ENCODE data around the gene TRABD2A.

Gene TRABD2A

GRCh38 chr2:84849271-84849952 is 31.5 kb downstream of the TRABD2A start:
- no peak for DNase-seq

- DNase-seq: no peak
Measured at GRCh38 chr2:84847326-84848050, 33.4 kb downstream of the TRABD2A start.

- DNase-seq: no peak
Measured at GRCh38 chr2:84846741-84847142, 34.1 kb downstream of the TRABD2A start.

GRCh38 chr2:84846041-84846663 is 34.7 kb downstream of the TRABD2A start:
- no peak for DNase-seq

- DNase-seq: no peak
Measured at GRCh38 chr2:84844141-84844540, 36.7 kb downstream of the TRABD2A start.

- DNase-seq: no peak
Measured at GRCh38 chr2:84841577-84841976, 39.3 kb downstream of the TRABD2A start.

- no peak for DNase-seq
Measured at GRCh38 chr2:84840306-84840705, 40.6 kb downstream of the TRABD2A start.

GRCh38 chr2:84839851-84840250 is 41.0 kb downstream of the TRABD2A start:
- no peak for DNase-seq

- DNase-seq: no peak
Measured at GRCh38 chr2:84838434-84839145, 42.3 kb downstream of the TRABD2A start.

- no peak for DNase-seq
Measured at GRCh38 chr2:84836215-84836614, 44.7 kb downstream of the TRABD2A start.

GRCh38 chr2:84833481-84834150 is 47.3 kb downstream of the TRABD2A start:
- no peak for DNase-seq

GRCh38 chr2:84832772-84833461 is 48.0 kb downstream of the TRABD2A start:
- peak; percentile 58 to 65 for DNase-seq

- DNase-seq: no peak
Measured at GRCh38 chr2:84830758-84831500, 50.0 kb downstream of the TRABD2A start.

GRCh38 chr2:84830095-84830494 is 50.8 kb downstream of the TRABD2A start:
- DNase-seq: peak; percentile 80

- no peak for DNase-seq
Measured at GRCh38 chr2:84829693-84830092, 51.2 kb downstream of the TRABD2A start.

GRCh38 chr2:84827978-84828575 is 52.8 kb downstream of the TRABD2A start:
- no peak for DNase-seq

- no peak for DNase-seq
Measured at GRCh38 chr2:84823788-84824187, 57.1 kb downstream of the TRABD2A start.

- no peak for DNase-seq
Measured at GRCh38 chr2:84823229-84823628, 57.7 kb downstream of the TRABD2A start.

- no peak for DNase-seq
Measured at GRCh38 chr2:84821806-84822205, 59.1 kb downstream of the TRABD2A start.

- no peak for DNase-seq
Measured at GRCh38 chr2:84817239-84817655, 63.6 kb downstream of the TRABD2A start.

- DNase-seq: no peak
Measured at GRCh38 chr2:84816426-84817026, 64.4 kb downstream of the TRABD2A start.
